IPS-15b (cell line): ENCODE measurements around the gene CCDC27.
"Not testable (repeated sequence)": the region's sequence is repeated elsewhere in the genome, so short reads cannot be mapped to it uniquely, and the experiment has no call there.

ENCODE experiments used
- H3K27me3 ChIP-seq: one replicate; pipeline ENCODE4 v1.6.1; 2013; ENCODE audit warnings: low read length; ENCODE audit not compliant: control insufficient read depth, insufficient read depth
- H3K36me3 ChIP-seq: one replicate; pipeline ENCODE4 v1.6.1; 2013; ENCODE audit warnings: low read length; ENCODE audit not compliant: control insufficient read depth, insufficient read depth
- H3K4me1 ChIP-seq: one replicate; pipeline ENCODE4 v1.6.1; 2013; ENCODE audit warnings: mild to moderate bottlenecking, low read length; ENCODE audit not compliant: control insufficient read depth, insufficient read depth
- H3K4me3 ChIP-seq: one replicate; pipeline ENCODE4 v1.5.1; 2013; ENCODE audit warnings: low read depth, low read length
- H3K9ac ChIP-seq: one replicate; pipeline ENCODE4 v1.6.1; 2013; ENCODE audit warnings: low read depth, mild to moderate bottlenecking, low read length
- H3K9me3 ChIP-seq: one replicate; pipeline ENCODE4 v1.6.1; 2013; ENCODE audit warnings: mild to moderate bottlenecking, low read length; ENCODE audit not compliant: control insufficient read depth, insufficient read depth

The CCDC27 gene

DNA sequence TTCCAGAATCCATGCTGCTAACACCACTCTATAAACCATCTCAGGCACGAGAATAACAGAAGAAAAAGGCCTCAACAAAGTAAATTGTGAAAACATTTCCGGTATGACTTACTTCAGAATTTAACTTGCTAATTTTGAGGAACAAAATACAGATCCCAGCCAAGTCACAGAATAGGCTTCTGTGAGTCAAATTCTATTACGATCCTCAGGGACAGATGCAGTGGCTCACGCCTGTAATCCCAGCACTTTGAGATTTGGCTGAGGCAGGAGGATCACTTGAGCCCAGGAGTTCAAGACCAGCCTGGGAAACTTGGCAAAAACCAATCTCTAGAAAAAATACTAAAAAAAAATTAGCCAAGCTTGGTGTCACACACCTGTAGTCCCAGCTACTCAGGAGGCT is 8.8 kb upstream of the CCDC27 start:
- Histone ChIP-seq H3K9ac (no peak overlapping the region), H3K9me3 (no peaks in the 10 kb centered on the region), H3K27me3 (no peaks in the 10 kb centered on the region), H3K4me1 (peaks cover 10% of the 10 kb centered on the region), H3K4me3 (no peak overlapping the region), H3K36me3 (peaks cover 41% of the 10 kb centered on the region)

DNA sequence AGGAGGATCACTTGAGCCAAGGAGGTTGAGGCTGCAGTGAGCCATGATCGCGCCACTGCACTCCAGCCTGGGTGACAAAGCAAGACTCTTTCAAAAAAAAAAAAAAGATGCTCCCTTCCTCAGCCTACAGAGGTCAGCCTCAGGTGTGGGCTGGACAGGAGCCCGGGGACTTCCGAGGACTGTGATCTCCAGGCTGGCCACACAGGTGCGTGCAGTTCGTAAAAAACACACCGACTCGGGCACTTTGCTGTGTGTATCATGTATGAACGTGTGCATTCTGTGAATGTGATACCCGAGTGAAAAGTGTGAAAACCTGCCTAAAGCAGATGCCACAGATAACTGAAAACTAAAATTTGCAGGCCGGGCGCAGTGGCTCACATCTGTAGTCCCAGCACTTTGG is 8.4 kb upstream of the CCDC27 start:
- Histone ChIP-seq H3K36me3 (peaks cover 38% of the 10 kb centered on the region), H3K9me3 (no peaks in the 10 kb centered on the region), H3K27me3 (no peaks in the 10 kb centered on the region), H3K9ac (no peak overlapping the region), H3K4me1 (peaks cover 10% of the 10 kb centered on the region), H3K4me3 (no peak overlapping the region)

GRCh38 chr1:3744646-3745045 is 7.6 kb upstream of the CCDC27 start:
- no peaks in the 10 kb centered on the region for H3K9me3 ChIP-seq
- H3K27me3 ChIP-seq, result no peaks in the 10 kb centered on the region
- H3K4me1 ChIP-seq, result peaks cover 10% of the 10 kb centered on the region
- H3K9ac ChIP-seq, result no peak overlapping the region
- H3K4me3 ChIP-seq, result no peak overlapping the region
- H3K36me3 ChIP-seq, result peaks cover 38% of the 10 kb centered on the region

GRCh38 chr1:3745071-3745470 is 7.2 kb upstream of the CCDC27 start:
- Histone ChIP-seq H3K36me3 (peaks cover 34% of the 10 kb centered on the region), H3K4me3 (peak overlapping the region; percentile 13), H3K9ac (peak overlapping the region; percentile 47), H3K4me1 (peaks cover 10% of the 10 kb centered on the region), H3K27me3 (no peaks in the 10 kb centered on the region), H3K9me3 (no peaks in the 10 kb centered on the region)

GRCh38 chr1:3745590-3746381 is 6.5 kb upstream of the CCDC27 start:
- Histone ChIP-seq H3K9me3 (no peaks in the 10 kb centered on the region), H3K36me3 (peaks cover 29% of the 10 kb centered on the region), H3K4me1 (peaks cover 10% of the 10 kb centered on the region), H3K4me3 (peak overlapping the region; percentile 70), H3K9ac (peak overlapping the region; percentile 47), H3K27me3 (no peaks in the 10 kb centered on the region)

DNA sequence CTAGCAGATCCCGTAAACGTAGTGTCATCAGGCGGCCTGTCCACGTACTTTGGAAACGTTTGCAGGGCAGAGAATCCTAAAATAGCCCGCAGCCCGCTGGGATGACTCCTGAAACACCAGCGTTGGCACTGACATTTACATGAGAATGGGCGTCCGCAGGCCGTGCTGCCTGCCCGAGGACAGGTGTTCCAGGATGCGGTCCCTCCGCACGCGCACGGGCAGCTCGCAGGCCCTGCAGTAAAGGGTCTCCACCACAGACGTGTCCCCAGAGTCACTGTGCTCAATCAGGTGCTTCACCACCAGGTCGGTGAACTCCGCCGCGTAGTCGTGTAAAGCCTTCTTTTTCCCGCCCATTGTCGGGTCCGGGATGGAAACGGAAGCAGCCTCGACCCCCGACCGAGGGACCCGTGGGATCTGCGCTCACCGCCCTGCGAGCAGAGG is 5.8 kb upstream of the CCDC27 start:
- H3K9ac ChIP-seq, result peak overlapping the region; percentile 54
- H3K27me3 ChIP-seq, result no peaks in the 10 kb centered on the region
- peak overlapping the region; percentile 70 for H3K4me3 ChIP-seq
- no peaks in the 10 kb centered on the region for H3K9me3 ChIP-seq
- H3K36me3 ChIP-seq, result peaks cover 25% of the 10 kb centered on the region
- H3K4me1 ChIP-seq, result peaks cover 10% of the 10 kb centered on the region

- Histone ChIP-seq H3K27me3 (no peaks in the 10 kb centered on the region), H3K4me1 (peaks cover 10% of the 10 kb centered on the region), H3K9me3 (no peaks in the 10 kb centered on the region), H3K4me3 (peak overlapping the region; percentile 70), H3K36me3 (peaks cover 19% of the 10 kb centered on the region), H3K9ac (peak overlapping the region; percentile 54)
These were observed 5.3 kb upstream of the CCDC27 start for GRCh38 chr1:3746830-3747521.

- Histone ChIP-seq H3K4me3 (no peak overlapping the region), H3K9me3 (no peaks in the 10 kb centered on the region), H3K9ac (no peak overlapping the region)
These were observed 4.8 kb upstream of the CCDC27 start for GRCh38 chr1:3747522-3747848.

GRCh38 chr1:3747903-3748302 is 4.3 kb upstream of the CCDC27 start:
- Histone ChIP-seq H3K36me3 (peaks cover 10% of the 10 kb centered on the region), H3K4me1 (peaks cover 10% of the 10 kb centered on the region), H3K9me3 (no peaks in the 10 kb centered on the region), H3K9ac (no peak overlapping the region), H3K4me3 (no peak overlapping the region), H3K27me3 (no peaks in the 10 kb centered on the region)

More at GRCh38 chr1:3747522-3747848, 4.8 kb upstream of the CCDC27 start:
- peaks cover 10% of the 10 kb centered on the region for H3K4me1 ChIP-seq
- H3K36me3 ChIP-seq, result peaks cover 14% of the 10 kb centered on the region
- H3K27me3 ChIP-seq, result no peaks in the 10 kb centered on the region

GRCh38 chr1:3748316-3748900 is 3.8 kb upstream of the CCDC27 start:
- not testable (repeated sequence) for H3K9ac ChIP-seq, H3K27me3 ChIP-seq, H3K36me3 ChIP-seq

GRCh38 chr1:3749512-3749911 is 2.7 kb upstream of the CCDC27 start:
- Histone ChIP-seq H3K36me3 (peaks cover 7% of the 10 kb centered on the region), H3K9ac (no peak overlapping the region), H3K9me3 (no peaks in the 10 kb centered on the region), H3K27me3 (no peaks in the 10 kb centered on the region), H3K4me3 (no peak overlapping the region), H3K4me1 (peaks cover 10% of the 10 kb centered on the region)

More at GRCh38 chr1:3748316-3748900, 3.8 kb upstream of the CCDC27 start:
- not testable (repeated sequence) for H3K9me3 ChIP-seq, H3K4me3 ChIP-seq, H3K4me1 ChIP-seq

DNA sequence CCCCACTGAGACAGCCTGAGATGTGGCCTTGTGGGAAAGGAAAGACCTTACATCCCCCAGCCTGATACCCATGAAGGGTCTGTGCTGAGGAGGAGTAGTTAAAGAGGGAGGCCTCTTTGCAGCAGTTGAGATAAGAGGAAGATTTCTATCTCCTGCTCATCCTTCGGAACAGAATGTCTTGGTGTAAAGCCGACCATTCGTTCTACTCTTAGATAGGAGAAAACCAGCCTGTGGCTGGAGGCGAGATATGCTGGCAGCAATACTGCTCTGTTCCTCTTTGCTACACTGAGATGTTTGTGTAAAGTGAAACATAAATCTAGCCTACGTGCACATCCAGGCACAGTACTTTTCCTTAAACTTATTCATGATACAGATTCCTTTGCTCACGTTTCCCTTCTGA is 1.5 kb upstream of the CCDC27 start:
- H3K4me3 ChIP-seq, result no peak overlapping the region
- no peaks in the 10 kb centered on the region for H3K9me3 ChIP-seq
- H3K9ac ChIP-seq, result no peak overlapping the region
- no peaks in the 10 kb centered on the region for H3K36me3 ChIP-seq
- H3K27me3 ChIP-seq, result no peaks in the 10 kb centered on the region
- H3K4me1 ChIP-seq, result peaks cover 1% of the 10 kb centered on the region
